Measurements from ENCODE around the gene ASTN2. TPM values are rescaled to one million over a fixed set of nuclear protein-coding genes. Genes with fewer than 3 reads are reported as not detected.

Gene ASTN2
- polyA plus RNA-seq, 1 experiment = 12.8 TPM

DNA sequence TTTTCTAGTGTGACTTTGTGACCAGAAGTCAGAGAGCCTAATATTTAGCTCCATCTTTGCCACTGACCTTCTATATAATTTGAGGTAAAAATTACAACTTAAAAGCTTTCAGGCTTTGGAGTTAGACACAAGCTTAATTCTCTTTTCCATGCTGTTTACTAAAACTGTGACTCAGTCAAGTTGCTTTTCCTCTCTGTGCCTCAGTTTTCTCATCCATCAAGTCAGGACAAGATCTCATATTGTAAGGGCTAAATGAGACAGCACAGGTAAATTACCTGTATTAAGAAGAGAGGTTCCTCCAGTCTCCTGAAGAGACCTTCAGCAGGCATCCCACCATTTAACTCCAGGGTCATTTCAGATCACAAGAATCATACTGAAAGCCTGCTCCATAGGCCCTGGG is 339.2 kb downstream of the ASTN2 start:
- TF ChIP-seq, protein P1, sequence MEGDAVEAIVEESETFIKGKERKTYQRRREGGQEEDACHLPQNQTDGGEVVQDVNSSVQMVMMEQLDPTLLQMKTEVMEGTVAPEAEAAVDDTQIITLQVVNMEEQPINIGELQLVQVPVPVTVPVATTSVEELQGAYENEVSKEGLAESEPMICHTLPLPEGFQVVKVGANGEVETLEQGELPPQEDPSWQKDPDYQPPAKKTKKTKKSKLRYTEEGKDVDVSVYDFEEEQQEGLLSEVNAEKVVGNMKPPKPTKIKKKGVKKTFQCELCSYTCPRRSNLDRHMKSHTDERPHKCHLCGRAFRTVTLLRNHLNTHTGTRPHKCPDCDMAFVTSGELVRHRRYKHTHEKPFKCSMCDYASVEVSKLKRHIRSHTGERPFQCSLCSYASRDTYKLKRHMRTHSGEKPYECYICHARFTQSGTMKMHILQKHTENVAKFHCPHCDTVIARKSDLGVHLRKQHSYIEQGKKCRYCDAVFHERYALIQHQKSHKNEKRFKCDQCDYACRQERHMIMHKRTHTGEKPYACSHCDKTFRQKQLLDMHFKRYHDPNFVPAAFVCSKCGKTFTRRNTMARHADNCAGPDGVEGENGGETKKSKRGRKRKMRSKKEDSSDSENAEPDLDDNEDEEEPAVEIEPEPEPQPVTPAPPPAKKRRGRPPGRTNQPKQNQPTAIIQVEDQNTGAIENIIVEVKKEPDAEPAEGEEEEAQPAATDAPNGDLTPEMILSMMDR (IDR thresholded peaks at IDR 0.05; ENCODE audit: insufficient read depth, low read depth, low read length) = no peak
- DNase-seq (ENCODE audit: low read depth) = no peak
- CTCF ChIA-PET = no interaction called here

DNA sequence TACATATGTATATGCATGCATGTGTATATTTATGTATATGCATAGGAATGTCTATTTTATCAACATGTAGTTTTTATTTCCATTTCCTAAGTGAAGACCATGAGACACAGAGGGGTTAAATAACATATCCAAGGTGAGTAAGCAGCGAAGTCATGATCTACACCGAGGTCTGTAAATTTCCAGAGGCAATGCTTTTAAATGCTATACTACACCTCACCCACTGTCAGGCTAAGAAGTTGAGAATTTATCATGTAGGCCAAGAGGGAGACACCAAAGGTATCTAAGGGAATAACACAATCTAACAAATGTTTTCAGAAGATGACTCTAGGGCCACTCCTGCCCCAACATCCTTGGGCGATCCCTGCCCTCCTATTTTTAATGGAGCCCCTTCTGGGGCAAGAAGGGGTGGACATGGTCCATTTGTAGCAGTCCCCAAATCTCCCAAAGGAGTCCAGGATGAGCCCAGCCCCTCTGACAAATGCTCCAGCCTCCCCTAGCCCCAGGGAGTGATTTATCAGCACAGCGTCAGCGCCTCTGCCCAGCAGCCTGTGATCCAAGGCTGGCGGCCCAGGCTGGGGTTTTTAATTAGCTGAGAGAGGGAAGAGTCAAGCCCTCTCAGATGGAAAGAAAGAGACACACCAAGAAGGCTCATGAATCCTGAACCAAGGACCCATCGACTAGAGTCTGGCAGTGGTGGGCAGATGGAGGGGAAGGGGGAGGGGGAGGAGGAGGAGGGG is 339.9 kb downstream of the ASTN2 start:
- Histone ChIP-seq H3K4me3 (ENCODE audit: low read depth, low read length) (no peak overlapping the region), H3K36me3 (ENCODE audit: control insufficient read depth, insufficient read depth, low read length) (no peaks in the 10 kb centered on the region), H3K27me3 (ENCODE audit: control insufficient read depth, insufficient read depth, low read length) (no peaks in the 10 kb centered on the region)
- TF ChIP-seq, protein P1 (IDR thresholded peaks at IDR 0.05; ENCODE audit: insufficient read depth, low read depth, low read length) = no peak
- CTCF ChIA-PET = interaction anchor here (1.4 kb wide), 1 partner anchor 40 kb away, joined by 5 read pairs; no protein-coding TSS in a partner anchor
- POLR2A ChIA-PET = no interaction called here
- no peak for DNase-seq (ENCODE audit: low read depth)

More for the DNA sequence above, 339.2 kb downstream of the ASTN2 start:
- Histone ChIP-seq H3K36me3 (ENCODE audit: control insufficient read depth, insufficient read depth, low read length) (no peaks in the 10 kb centered on the region), H3K27me3 (ENCODE audit: control insufficient read depth, insufficient read depth, low read length) (no peaks in the 10 kb centered on the region), H3K4me3 (ENCODE audit: low read depth, low read length) (no peak overlapping the region)
- POLR2A ChIA-PET = no interaction called here

DNA sequence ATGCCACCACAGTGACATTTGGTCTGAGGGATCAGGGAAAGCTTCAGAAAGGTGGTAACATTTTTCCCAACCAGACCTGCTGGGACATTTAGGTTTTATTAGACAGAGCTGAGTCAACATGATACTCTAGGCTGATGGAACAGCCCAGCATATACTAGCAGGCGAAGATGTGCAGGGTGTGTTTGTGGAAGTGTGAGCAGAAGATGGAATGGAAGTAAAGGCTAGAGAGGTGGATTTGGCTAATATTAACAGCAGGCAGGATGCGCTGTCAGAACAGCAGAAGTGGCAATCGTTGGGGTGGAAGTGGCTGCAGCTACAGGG is 340.6 kb downstream of the ASTN2 start:
- Histone ChIP-seq H3K27me3 (ENCODE audit: control insufficient read depth, insufficient read depth, low read length) (no peaks in the 10 kb centered on the region), H3K4me3 (ENCODE audit: low read depth, low read length) (no peak overlapping the region), H3K36me3 (ENCODE audit: control insufficient read depth, insufficient read depth, low read length) (no peaks in the 10 kb centered on the region)
- ChIA-PET CTCF (interaction anchor here (0.8 to 1.4 kb wide), 4 partner anchors 10 to 43 kb away, joined by 3 to 5 read pairs (median 4); no protein-coding TSS in a partner anchor), POLR2A (no interaction called here)
- DNase-seq (ENCODE audit: low read depth) = no peak
- TF ChIP-seq, protein P1 (IDR thresholded peaks at IDR 0.05; ENCODE audit: insufficient read depth, low read depth, low read length) = no peak

DNA sequence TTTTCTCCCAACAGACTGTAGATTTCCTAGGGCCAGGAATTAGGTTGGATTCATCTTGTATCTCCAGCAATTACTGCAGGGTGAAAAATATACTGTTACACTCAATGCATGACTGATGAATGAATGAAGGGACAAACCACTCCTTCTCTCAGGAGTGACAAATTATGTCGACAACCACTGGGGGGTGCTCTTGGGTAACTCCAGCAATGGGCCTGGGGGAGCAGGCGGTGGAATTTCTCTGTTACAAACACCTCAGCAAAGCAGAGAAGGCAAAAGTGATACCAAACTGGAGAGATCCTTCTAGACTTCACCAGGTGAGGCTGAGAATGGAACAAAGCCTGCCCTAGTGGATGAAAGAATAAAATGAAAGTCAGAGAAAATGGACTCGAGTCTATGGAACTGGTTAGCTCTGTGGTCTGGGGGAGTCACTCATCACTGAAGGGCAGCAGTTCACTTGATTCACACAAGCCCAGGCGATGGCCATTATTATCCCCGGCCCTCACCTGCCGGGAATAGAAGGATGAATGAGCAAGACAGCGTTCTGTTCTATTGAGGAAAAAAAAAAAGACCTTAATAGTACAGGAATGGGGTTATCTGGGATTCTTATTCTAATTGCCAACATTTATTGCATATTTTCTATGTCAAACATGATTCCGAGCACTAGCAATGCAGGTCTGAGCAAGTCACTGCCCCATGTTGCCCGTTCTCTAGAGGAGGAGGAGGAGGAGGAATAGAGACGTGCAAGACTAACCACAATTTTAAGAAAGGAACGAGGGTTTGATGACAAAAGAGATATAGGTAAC is 341.1 kb downstream of the ASTN2 start:
- CTCF ChIA-PET = interaction anchor here (0.8 to 1.4 kb wide), 4 partner anchors 10 to 44 kb away, joined by 3 to 5 read pairs (median 4); no protein-coding TSS in a partner anchor
- DNase-seq (ENCODE audit: low read depth) = no peak
- TF ChIP-seq, protein P1 (IDR thresholded peaks at IDR 0.05; ENCODE audit: insufficient read depth, low read depth, low read length) = peak; percentile 54
- no peaks in the 10 kb centered on the region for H3K27me3 ChIP-seq (ENCODE audit: control insufficient read depth, insufficient read depth, low read length)
- POLR2A ChIA-PET = no interaction called here
- no peak overlapping the region for H3K4me3 ChIP-seq (ENCODE audit: low read depth, low read length)
- H3K36me3 ChIP-seq (ENCODE audit: control insufficient read depth, insufficient read depth, low read length) = no peaks in the 10 kb centered on the region

DNA sequence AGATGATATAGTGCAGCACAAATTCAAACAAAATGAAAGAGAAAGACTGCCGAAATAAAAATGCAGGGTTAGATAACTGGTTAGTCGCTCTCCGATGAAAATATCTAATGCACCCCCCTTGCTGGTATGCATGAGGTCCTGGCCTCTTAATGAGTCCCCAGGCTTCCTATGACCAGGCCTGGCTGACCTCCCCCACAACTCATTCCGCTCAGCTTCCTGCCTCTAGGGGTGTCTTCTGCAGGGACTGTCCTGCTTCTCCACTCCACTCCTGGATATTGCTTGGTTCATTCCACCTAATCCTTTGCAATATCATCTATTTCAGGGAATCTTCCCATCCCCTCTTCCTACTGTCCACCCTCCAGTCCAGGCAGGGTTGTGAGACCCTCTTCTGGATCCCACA is 341.8 kb downstream of the ASTN2 start:
- Histone ChIP-seq H3K4me3 (ENCODE audit: low read depth, low read length) (no peak overlapping the region), H3K27me3 (ENCODE audit: control insufficient read depth, insufficient read depth, low read length) (no peaks in the 10 kb centered on the region), H3K36me3 (ENCODE audit: control insufficient read depth, insufficient read depth, low read length) (no peaks in the 10 kb centered on the region)
- TF ChIP-seq, protein P1 (IDR thresholded peaks at IDR 0.05; ENCODE audit: insufficient read depth, low read depth, low read length) = no peak
- DNase-seq (ENCODE audit: low read depth) = no peak
- CTCF ChIA-PET = interaction anchor here (1.1 to 1.4 kb wide), 3 partner anchors 9 to 44 kb away, joined by 3 to 5 read pairs (median 4); no protein-coding TSS in a partner anchor
- POLR2A ChIA-PET = no interaction called here
